HepG2 (cell line): ENCODE data around the gene DSCAM. TPM values are rescaled to one million over a fixed set of nuclear protein-coding genes. Genes with fewer than 3 reads are reported as not detected.

Source experiments
- ATAC-seq: fragments of 200-7000 bp; cut with Tn5 transposase; 3 replicates; pipeline ENCODE4 v1.9.1; 2020; ENCODE audit warnings: mild to moderate bottlenecking, moderate library complexity
- BruUV-seq: library from RNA; stranded (reverse); fragments of 400-500 nt; replicated peaks from 2 replicates; lab custom pipeline; 2021; lab: Mats Ljungman, UMichigan
- CTCF ChIA-PET: fragments of 300-600 bp; formaldehyde crosslinking; extraction: SDS; loops from one replicate; lab custom pipeline; 2021; ENCODE audit warnings: low total read pairs, inconsistent platforms, low intra/inter-chr PET ratio; lab: Yijun Ruan, JAX
- POLR2A ChIA-PET: fragments of 350-600 bp; sonication (Branson Sonifier 250); formaldehyde crosslinking; loops from one replicate; lab custom pipeline; 2020; ENCODE audit warnings: antibody characterized with exemption, inconsistent platforms; lab: Yijun Ruan, JAX
- DNase-seq: peaks from one replicate; pipeline ENCODE4 v3.0.0-alpha.2; 2015; ENCODE audit warnings: low spot score
- FAIRE-seq: peaks from 3 replicates; lab custom pipeline; 2011; peaks lifted over from hg19 to GRCh38; lab: Jason Lieb, UNC
- H2AFZ ChIP-seq: one replicate; pipeline ENCODE4 v1.6.1; 2011; ENCODE audit warnings: low read length, inconsistent platforms
- H3K27ac ChIP-seq: fragments of 300-600 bp; 3 replicates; pipeline ENCODE4 v1.8.0; 2011; ENCODE audit warnings: mixed run types, mild to moderate bottlenecking, mixed read lengths, low read length, inconsistent platforms; ENCODE audit not compliant: insufficient read depth; ENCODE audit errors: extremely low read length
- H3K27me3 ChIP-seq, 2 experiments: fragments of 200-600 bp in 1 of 2; 2 replicates in 1 of 2; 3 replicates in 1 of 2; pipeline versions ENCODE4 v1.6.0 to v1.8.0; 2011; ENCODE audit warnings: low read length in 2 of 2, mild to moderate bottlenecking in 2 of 2, moderate library complexity in 2 of 2, inconsistent platforms in 1 of 2; ENCODE audit not compliant: insufficient read depth in 2 of 2, control insufficient read depth in 1 of 2
- H3K36me3 ChIP-seq, 2 experiments: fragments of 200-600 bp in 1 of 2; replicated peaks in 1 of 2; 2 replicates in 1 of 2; 3 replicates in 1 of 2; pipeline versions ENCODE4 v1.5.1 to v1.8.0; 2011; ENCODE audit warnings: low read length in 2 of 2, inconsistent platforms in 1 of 2; ENCODE audit not compliant: insufficient read depth in 2 of 2, control insufficient read depth in 1 of 2
- H3K4me1 ChIP-seq: 2 replicates; pipeline ENCODE4 v1.5.1; 2012; ENCODE audit warnings: low read length, inconsistent platforms; ENCODE audit not compliant: insufficient read depth
- H3K4me2 ChIP-seq: 2 replicates; pipeline ENCODE4 v1.6.0; 2011; ENCODE audit warnings: low read depth, low read length, inconsistent platforms
- H3K4me3 ChIP-seq, 3 experiments: fragments of 200-600 bp in 1 of 3; sonication (generic), shearing (Covaris generic) in 1 of 3; replicated peaks in 1 of 3; 2 replicates each; pipeline ENCODE4 v1.5.1; 2011 to 2016; ENCODE audit warnings: low read length in 3 of 3, inconsistent platforms in 2 of 3, low read depth in 2 of 3, mild to moderate bottlenecking in 2 of 3, control low read depth in 1 of 3, mixed read lengths in 1 of 3; ENCODE audit not compliant: insufficient read depth in 1 of 3
- H3K79me2 ChIP-seq: one replicate; pipeline ENCODE4 v1.6.1; 2011; ENCODE audit warnings: low read length, inconsistent platforms; ENCODE audit not compliant: insufficient read depth
- H3K9ac ChIP-seq: 2 replicates; pipeline ENCODE4 v1.6.0; 2011; ENCODE audit warnings: mild to moderate bottlenecking, low read depth, low read length, inconsistent platforms; ENCODE audit not compliant: insufficient read depth
- H3K9me3 ChIP-seq: 2 replicates; pipeline ENCODE4 v1.5.1; 2012; ENCODE audit warnings: mild to moderate bottlenecking, low read length
- H4K20me1 ChIP-seq: 2 replicates; pipeline ENCODE4 v1.6.0; 2011; ENCODE audit warnings: inconsistent platforms, mild to moderate bottlenecking, low read length, moderate library complexity; ENCODE audit not compliant: insufficient read depth
- AKAP8 ChIP-seq: sonication (generic); formaldehyde crosslinking; IDR thresholded peaks from 2 replicates; pipeline ENCODE4 v1.5.1; 2020; ENCODE audit warnings: mild to moderate bottlenecking, missing genetic modification reagents
- BATF2 ChIP-seq: sonication (generic); formaldehyde crosslinking; IDR thresholded peaks from 2 replicates; pipeline ENCODE4 v1.8.0; 2022; ENCODE audit warnings: mild to moderate bottlenecking, missing genetic modification reagents, moderate library complexity
- HMGXB4 ChIP-seq, 2 experiments: sonication (generic) in 1 of 2; formaldehyde crosslinking in 1 of 2; IDR thresholded peaks; 2 replicates each; pipeline versions ENCODE4 v1.4.0 to v1.6.1; 2018 to 2020; ENCODE audit warnings: missing genetic modification reagents in 2 of 2, borderline replicate concordance in 1 of 2, low read depth in 1 of 2, mild to moderate bottlenecking in 1 of 2, missing biosample characterization in 1 of 2
- MTA3 ChIP-seq: sonication (generic); formaldehyde crosslinking; IDR thresholded peaks from 2 replicates; pipeline ENCODE4 v1.4.0; 2020; ENCODE audit warnings: missing genetic modification reagents
- WGBS: methylation state at CpG from one replicate; pipeline ENCODE4 v1.1.6; 2017; ENCODE audit warnings: low lambda C conversion rate; 5-methylcytosine and 5-hydroxymethylcytosine counted together
- in situ Hi-C: cut with HindIII; loops from 2 replicates; pipeline ENCODE4 v1.10.0; 2017; ENCODE audit warnings: low pct_unique_long_range_greater_than_20kb; ENCODE audit not compliant: extremely low pct_ligation_motif_present
- intact Hi-C: fragments of 100-400 bp; cut with micrococcal nuclease; formaldehyde crosslinking; loops from one replicate; pipeline ENCODE4 v1.10.0; 2022; ENCODE audit not compliant: unreplicated experiment
- polyA plus RNA-seq, 8 experiments: library from polyadenylated mRNA; depleted of rRNA in 3 of 8; stranded (reverse) in 7 of 8; unstranded in 1 of 8; fragments of >200 nt; fragmentation: Illumina TruSeq in 4 of 8; extraction: Trizol in 4 of 8; gene quantifications; 2 replicates each; pipeline versions ENCODE4 v1.2.1 to v1.2.3, GENCODE V29; 2011 to 2016; ENCODE audit warnings: low read depth in 4 of 8, missing spikeins in 1 of 8, mixed read lengths in 1 of 8; ENCODE audit not compliant: insufficient read depth in 1 of 8
- total RNA-seq, 5 experiments: library from RNA; depleted of rRNA; stranded (reverse); fragments of >200 nt; fragmentation: Illumina TruSeq; extraction: Trizol; gene quantifications; 2 replicates each; pipeline ENCODE4 v1.2.3, GENCODE V29; 2016; ENCODE audit warnings: low read depth in 1 of 5

DSCAM gene
- total and polyA plus RNA-seq, 2 of the 13 experiments (the other 11 are each of a cell fraction or from before 2014, with no cell fraction given): not detected

GRCh38 chr21:40531431-40532110, 315.4 kb downstream of the DSCAM start (continued):
- TF ChIP-seq MTA3 (CRISPR knock-in tag): no peak
- TF ChIP-seq HMGXB4 (CRISPR knock-in tag; IDR thresholded peaks at IDR 0.05; ENCODE audit: borderline replicate concordance in 1 of 2, low read depth in 1 of 2): no peak

GRCh38 chr21:40531016-40531415, 315.9 kb downstream of the DSCAM start:
- WGBS: 2% methylated on average over 10 of the region's 10 CpGs
- Histone ChIP-seq H3K4me3 (no peak overlapping the region), H4K20me1 (no peaks in the 10 kb centered on the region), H3K9ac (no peak overlapping the region), H3K36me3 (no peaks in the 10 kb centered on the region), H3K27ac (no peak overlapping the region), H3K4me1 (no peaks in the 10 kb centered on the region), H3K4me2 (no peak overlapping the region), H3K79me2 (no peaks in the 10 kb centered on the region), H3K27me3 (no peaks in the 10 kb centered on the region), H3K9me3 (peaks cover 92% of the 10 kb centered on the region), H2AFZ (no peak overlapping the region)
- FAIRE-seq (no peak), DNase-seq (no peak), ATAC-seq (no peak)
- ChIA-PET POLR2A (no interaction called here), CTCF (no interaction called here)
- intact Hi-C loops (no loop called here), in situ Hi-C loops (no loop called here)
- BruUV-seq: no TSS peak
- TF ChIP-seq AKAP8 (CRISPR knock-in tag) (no peak), BATF2 (CRISPR knock-in tag) (no peak)
- TF ChIP-seq, all 625 proteins: peak for 0
